Panc1 (cell line): ENCODE measurements around the gene RSPH6A.

Source experiments
- CTCF ChIP-seq: fragments of 450-650 bp; IDR thresholded peaks from 2 replicates; pipeline ENCODE4 v1.5.1; 2017; ENCODE audit warnings: mild to moderate bottlenecking
- POLR2AphosphoS5 ChIP-seq: IDR thresholded peaks from 2 replicates; pipeline ENCODE4 v1.6.1; 2012; ENCODE audit warnings: mild to moderate bottlenecking, low read depth, low read length, moderate library complexity

GRCh38 chr19:45793178-45793564 lies 21.9 kb downstream of the RSPH6A start:
- no peak for TF ChIP-seq POLR2AphosphoS5
- TF ChIP-seq CTCF = no peak
